GM21619 (cell line): ENCODE data around the gene TACSTD2.
"Not testable (repeated sequence)": the region's sequence is repeated elsewhere in the genome, so short reads cannot be mapped to it uniquely, and the experiment has no call there.

ENCODE experiments used
- ATAC-seq: cut with Tn5 transposase; IDR thresholded peaks from one replicate; pipeline ENCODE4 v1.9.1; 2021; ENCODE audit not compliant: unreplicated experiment

TACSTD2 gene, protein sequence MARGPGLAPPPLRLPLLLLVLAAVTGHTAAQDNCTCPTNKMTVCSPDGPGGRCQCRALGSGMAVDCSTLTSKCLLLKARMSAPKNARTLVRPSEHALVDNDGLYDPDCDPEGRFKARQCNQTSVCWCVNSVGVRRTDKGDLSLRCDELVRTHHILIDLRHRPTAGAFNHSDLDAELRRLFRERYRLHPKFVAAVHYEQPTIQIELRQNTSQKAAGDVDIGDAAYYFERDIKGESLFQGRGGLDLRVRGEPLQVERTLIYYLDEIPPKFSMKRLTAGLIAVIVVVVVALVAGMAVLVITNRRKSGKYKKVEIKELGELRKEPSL

DNA sequence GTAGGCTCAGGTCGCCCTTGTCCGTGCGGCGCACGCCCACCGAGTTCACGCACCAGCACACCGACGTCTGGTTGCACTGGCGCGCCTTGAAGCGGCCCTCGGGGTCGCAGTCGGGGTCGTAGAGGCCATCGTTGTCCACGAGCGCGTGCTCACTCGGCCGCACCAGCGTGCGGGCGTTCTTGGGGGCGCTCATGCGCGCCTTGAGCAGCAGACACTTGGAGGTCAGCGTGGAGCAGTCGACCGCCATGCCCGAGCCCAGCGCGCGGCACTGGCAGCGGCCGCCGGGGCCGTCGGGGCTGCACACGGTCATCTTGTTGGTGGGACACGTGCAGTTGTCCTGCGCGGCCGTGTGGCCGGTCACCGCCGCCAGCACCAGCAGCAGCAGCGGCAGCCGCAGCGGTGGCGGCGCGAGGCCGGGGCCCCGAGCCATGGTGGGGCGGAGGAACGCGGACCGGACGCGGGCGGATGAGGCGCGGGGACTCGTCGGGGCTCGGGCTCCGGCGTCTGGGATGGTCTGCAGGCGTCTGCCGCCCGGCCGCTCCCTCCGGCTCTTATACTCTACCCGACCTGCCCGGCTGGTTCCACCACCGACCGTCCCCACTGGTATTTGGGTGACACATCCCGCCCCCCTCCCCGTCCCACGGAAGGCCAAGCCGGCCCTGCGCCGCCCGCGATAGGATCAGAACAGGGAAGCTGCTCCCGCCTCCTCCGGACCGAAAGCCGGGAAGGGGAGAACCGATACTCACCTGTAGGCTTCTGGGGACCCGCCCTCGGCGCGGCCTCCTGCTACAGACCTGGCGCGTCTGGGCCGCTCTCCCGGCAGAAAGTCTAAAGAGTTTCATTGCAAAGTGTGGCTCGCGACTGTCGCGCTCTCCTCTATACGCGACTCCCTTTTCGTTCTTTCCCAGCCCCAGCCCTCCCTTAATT, at the start of gene TACSTD2:
Gene TACSTD2 (minus strand): TSS at position 526 of the 927 bp plus-strand sequence. CDS start 96 bp downstream, at position 430.
- no peak for ATAC-seq

GRCh38 chr1:58626293-58626692, 49.2 kb upstream of the TACSTD2 start:
- ATAC-seq, result no peak

GRCh38 chr1:58623259-58623658, 46.2 kb upstream of the TACSTD2 start:
- not testable (repeated sequence) for ATAC-seq

- ATAC-seq, result no peak
These were observed 45.5 kb upstream of the TACSTD2 start for GRCh38 chr1:58622571-58622970.

DNA sequence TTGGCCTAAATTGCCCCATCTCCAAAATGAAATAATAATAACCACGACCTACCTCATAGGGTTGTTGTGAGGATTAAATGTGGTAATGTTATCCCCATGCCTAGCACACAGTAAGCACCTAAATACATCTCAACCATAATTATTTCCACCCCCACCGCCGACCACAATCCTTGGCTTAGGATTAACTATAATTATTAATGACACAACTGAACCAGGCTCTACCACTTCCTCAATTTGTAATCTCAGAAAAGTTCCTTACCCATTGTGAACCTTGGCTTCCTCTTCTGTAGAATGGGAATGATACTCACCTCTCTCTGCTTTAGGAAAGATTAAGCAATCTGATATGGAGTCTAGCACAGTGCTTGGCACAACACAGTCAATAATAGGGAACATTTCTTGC, 44.3 kb upstream of the TACSTD2 start:
- ATAC-seq, result no peak

- no peak for ATAC-seq
These were observed 43.9 kb upstream of the TACSTD2 start for GRCh38 chr1:58620926-58621325.

- no peak for ATAC-seq
These were observed 43.2 kb upstream of the TACSTD2 start for GRCh38 chr1:58620259-58620658.

DNA sequence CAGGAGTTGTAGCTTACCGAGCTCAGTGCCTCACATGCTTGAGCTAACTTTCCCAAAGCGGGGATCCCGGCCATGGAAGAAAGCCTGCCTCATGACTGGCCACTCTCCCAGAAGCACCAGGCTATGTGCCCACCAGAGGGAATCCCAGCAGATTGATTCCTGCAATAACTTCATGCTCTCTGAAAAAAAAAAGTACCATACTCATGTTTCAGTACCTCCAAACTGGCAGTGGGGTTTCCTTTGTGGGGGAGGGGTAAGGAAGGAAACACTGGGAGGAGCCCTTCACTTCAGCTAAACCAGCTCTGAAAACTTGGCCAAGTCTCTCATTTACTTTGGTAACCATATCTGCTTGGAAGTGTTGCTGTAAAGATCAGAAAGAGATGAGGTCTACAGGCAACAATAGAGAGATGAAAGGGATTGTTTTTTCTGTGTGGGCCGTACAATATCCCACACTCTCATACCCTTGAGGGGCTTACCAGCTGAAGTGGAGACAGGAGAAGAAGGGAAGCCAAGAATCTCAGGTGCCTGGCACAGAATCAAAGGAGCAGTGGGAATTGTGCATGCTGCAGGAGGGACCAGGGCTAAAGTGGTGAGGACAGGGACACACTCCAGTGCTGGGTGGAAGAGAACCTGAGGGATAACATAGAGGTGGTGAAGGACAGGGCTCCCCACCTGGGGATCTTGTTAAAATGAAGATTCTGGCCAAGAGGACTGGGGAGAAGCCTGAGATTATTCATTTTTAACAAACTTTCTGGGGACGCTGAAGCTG, 42.4 kb upstream of the TACSTD2 start:
- no peak for ATAC-seq

- ATAC-seq, result no peak
These were observed 41.3 kb upstream of the TACSTD2 start for GRCh38 chr1:58618303-58618702.

DNA sequence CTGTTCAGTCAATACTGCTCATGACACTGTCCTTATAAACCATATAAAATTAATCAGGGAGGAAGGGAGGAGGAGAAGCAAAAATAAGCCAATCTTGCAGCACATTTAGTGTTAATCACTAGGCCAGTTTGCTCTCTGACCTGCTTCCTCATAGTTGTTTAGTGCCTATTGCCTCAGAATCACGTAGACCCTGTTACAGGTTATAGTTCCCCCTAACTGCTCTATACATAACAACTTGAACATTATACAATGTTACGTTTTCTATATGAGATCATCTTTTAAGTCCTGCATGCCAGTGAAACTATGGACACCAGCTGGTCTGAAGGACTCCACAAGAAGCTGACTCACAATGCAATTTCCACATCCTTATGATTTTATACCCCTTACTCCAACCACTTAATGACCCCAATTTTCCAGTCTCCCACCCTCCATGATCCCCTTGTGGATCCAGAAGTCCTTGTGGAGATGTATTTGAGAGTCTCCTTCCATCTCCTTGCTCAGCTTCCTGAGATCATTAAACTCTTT, 34.9 kb upstream of the TACSTD2 start:
- ATAC-seq, result no peak

GRCh38 chr1:58608945-58609344, 31.9 kb upstream of the TACSTD2 start:
- no peak for ATAC-seq

DNA sequence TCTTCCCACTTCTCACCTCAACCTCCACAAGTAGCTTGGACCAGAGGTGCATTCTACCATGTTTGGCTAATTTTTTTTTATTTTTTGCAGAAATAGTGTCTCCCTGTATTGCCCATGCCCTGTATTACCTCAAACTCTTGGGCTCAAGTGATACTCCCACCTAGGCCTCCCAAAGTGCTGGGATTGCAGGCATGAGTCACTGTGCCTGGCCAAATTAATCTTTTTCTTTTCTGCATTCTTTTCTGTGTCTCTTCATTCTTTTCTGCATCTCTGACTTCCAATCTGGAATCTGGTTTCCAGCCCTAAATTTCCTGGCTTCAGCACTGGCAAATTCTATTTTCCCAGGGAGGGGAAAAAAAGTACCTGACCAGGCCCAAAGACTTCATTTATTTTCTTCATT, 31.2 kb upstream of the TACSTD2 start:
- no peak for ATAC-seq

DNA sequence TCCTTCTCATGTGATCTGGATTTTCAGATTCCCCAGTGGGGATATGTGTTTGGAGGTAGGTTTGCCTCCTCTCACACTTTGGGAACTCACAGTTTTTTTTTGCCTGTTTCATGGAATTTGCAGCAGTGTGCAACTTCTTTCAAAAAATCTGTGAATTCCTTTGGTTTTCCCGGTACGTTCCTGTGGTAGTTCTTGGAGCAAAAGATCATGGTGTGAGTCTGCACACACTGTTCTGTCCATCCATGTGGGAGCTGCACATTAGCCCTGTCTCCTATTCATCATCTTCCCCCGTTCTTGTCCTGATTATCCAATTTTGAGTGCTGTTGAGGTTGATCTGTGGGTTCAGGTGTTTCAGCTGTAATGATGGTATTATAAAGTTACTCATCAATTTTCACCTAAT, 30.3 kb upstream of the TACSTD2 start:
- ATAC-seq, result no peak

DNA sequence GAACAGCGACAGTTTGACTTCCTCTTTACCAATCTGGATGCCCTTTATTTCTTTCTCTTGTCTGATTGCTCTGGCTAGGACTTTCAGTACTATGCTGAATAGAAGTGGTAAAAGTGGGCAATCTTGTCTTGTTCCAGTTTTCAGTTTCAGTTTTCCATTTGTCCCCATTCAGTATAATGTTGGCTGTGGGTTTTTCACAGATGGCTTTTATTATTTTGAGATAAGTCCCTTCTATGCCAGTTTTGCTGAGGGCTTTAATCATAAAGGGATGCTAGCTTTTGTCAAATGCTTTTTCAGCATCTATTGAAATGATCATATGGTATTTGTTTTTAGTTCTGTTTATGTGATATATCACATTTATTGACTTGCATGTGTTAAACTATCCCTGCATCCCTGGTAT, 24.9 kb upstream of the TACSTD2 start:
- ATAC-seq, result not testable (repeated sequence)

DNA sequence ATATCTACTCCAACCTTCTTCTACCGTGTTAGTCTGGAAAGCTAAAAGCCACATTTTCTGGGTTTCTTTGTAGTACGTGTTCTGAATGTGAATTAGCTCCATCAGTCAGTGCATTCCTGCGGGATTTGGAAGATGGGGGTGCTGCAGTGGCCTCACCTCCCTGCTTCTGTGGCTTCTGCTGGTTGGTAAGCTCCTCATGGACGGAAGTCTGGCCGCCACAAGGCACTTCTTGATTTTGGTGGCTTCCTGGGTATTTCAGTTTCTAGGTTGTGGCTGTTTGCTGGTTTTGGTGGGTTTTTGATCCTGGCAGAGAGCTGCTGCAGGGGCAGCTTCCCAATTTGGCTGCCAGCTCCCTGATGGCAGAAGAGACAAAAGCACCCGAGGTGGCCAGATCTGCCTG, 20.9 kb upstream of the TACSTD2 start:
- no peak for ATAC-seq

DNA sequence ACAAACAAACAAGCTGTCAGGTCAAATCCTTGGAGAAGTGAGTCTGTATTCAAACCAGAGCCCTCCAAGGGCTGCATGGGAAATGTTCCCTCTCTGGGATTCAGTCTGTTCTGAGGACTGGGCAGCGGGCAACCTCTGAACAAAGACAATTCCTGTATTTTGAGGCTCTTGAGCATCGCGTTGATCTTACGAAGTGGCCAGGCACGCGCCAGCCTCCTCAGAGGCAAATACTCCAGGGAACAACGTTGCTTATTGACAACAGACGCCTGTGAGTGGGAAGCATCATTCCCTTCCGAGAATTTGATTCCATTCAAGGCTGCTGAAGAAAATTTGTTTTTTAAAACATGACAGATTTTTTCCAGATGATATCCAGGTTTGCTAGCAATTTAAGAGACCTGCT, 20.0 kb upstream of the TACSTD2 start:
- no peak for ATAC-seq

GRCh38 chr1:58596631-58597052, 19.6 kb upstream of the TACSTD2 start:
- ATAC-seq, result no peak

- no peak for ATAC-seq
These were observed 17.5 kb upstream of the TACSTD2 start for GRCh38 chr1:58594546-58594945.

GRCh38 chr1:58592522-58593134, 15.6 kb upstream of the TACSTD2 start:
- no peak for ATAC-seq

- no peak for ATAC-seq
These were observed 14.8 kb upstream of the TACSTD2 start for GRCh38 chr1:58591806-58592205.

DNA sequence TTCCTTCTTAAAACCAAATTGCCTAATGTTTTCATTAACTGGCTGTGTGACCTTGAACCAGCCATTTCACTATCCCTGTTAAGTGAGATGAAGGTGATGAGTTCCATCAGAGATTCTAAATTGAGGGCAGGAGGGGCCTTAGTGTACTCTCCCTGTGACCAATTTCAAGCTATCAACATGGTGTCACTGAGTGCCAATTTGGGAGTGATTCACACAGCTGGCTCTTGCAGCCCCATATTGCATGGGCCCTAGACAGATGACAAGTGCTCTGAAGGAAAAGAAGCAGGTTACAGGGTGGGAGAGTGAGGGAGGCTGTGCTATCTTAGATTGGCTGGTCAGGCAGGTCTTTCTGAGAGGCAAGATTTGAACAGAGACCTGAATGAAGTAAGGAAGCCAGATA, 13.0 kb upstream of the TACSTD2 start:
- no peak for ATAC-seq
